Ovary (tissue), 3 donors: ENCODE data around the gene SLC7A6OS.

ENCODE experiments used
- CTCF ChIP-seq, 3 donors: fragments of 450-650 bp in 2 of 3; fragments of 200-600 bp in 1 of 3; IDR thresholded peaks; one replicate each; pipeline versions ENCODE4 v1.5.1 to v1.8.0; 2016 to 2022; ENCODE audit warnings: antibody characterized with exemption in 3 of 3, mild to moderate bottlenecking in 1 of 3
- EP300 ChIP-seq: sonication (generic); formaldehyde crosslinking; IDR thresholded peaks from one replicate; pipeline ENCODE4 v1.6.1; 2017; ENCODE audit warnings: antibody characterized with exemption
- donor health status: DM: no; HTN: no; CAD: no.

- TF ChIP-seq CTCF (IDR thresholded peaks at IDR 0.05), result no peak
- no peak for TF ChIP-seq EP300
Measured at GRCh38 chr16:68349838-68350410, 39.2 kb upstream of the SLC7A6OS start.
